Ureter (tissue), 1 donor: ENCODE results near the gene C10orf67. TPM values are rescaled to one million over a fixed set of nuclear protein-coding genes. Genes with fewer than 3 reads are reported as not detected.
"Not testable (repeated sequence)": the region's sequence is repeated elsewhere in the genome, so short reads cannot be mapped to it uniquely, and the experiment has no call there.

ENCODE experiments used
- DNase-seq: peaks from one replicate; pipeline ENCODE4 v3.0.0-alpha.2; 2020; ENCODE audit warnings: low spot score
- total RNA-seq: library from RNA; stranded (reverse); gene quantifications from one replicate; pipeline ENCODE4 v1.2.4, GENCODE V29; 2023
- donor health status: DM: yes; HTN: yes; CAD: no.

C10orf67 gene
- not detected for total RNA-seq

GRCh38 chr10:23344241-23344841 is at the start of gene C10orf67:
Gene C10orf67, minus strand, starts transcription at chr10:23344797. Its CDS starts 23 bp downstream, at chr10:23344774.
- DNase-seq = peak; percentile 45

- no peak for DNase-seq
Measured at GRCh38 chr10:23391821-23392220, 47.2 kb upstream of the C10orf67 start.

- DNase-seq = no peak
Measured at GRCh38 chr10:23390809-23391208, 46.2 kb upstream of the C10orf67 start.

GRCh38 chr10:23390408-23390807 is 45.8 kb upstream of the C10orf67 start:
- not testable (repeated sequence) for DNase-seq

- not testable (repeated sequence) for DNase-seq
Measured at GRCh38 chr10:23387516-23387915, 42.9 kb upstream of the C10orf67 start.

- no peak for DNase-seq
Measured at GRCh38 chr10:23386052-23386451, 41.5 kb upstream of the C10orf67 start.

- DNase-seq = no peak
Measured at GRCh38 chr10:23384364-23384763, 39.8 kb upstream of the C10orf67 start.

- no peak for DNase-seq
Measured at GRCh38 chr10:23383637-23384036, 39.0 kb upstream of the C10orf67 start.

GRCh38 chr10:23381298-23382040 is 36.9 kb upstream of the C10orf67 start:
- no peak for DNase-seq

GRCh38 chr10:23379686-23380085 is 35.1 kb upstream of the C10orf67 start:
- DNase-seq = no peak

- DNase-seq = no peak
Measured at GRCh38 chr10:23376229-23376655, 31.6 kb upstream of the C10orf67 start.

- no peak for DNase-seq
Measured at GRCh38 chr10:23375366-23375765, 30.8 kb upstream of the C10orf67 start.

- DNase-seq = no peak
Measured at GRCh38 chr10:23373156-23373555, 28.6 kb upstream of the C10orf67 start.

GRCh38 chr10:23371073-23371472 is 26.5 kb upstream of the C10orf67 start:
- no peak for DNase-seq

GRCh38 chr10:23370106-23370505 is 25.5 kb upstream of the C10orf67 start:
- no peak for DNase-seq

GRCh38 chr10:23368816-23369640 is 24.4 kb upstream of the C10orf67 start:
- no peak for DNase-seq

- no peak for DNase-seq
Measured at GRCh38 chr10:23367896-23368595, 23.4 kb upstream of the C10orf67 start.

GRCh38 chr10:23365417-23366030 is 20.9 kb upstream of the C10orf67 start:
- DNase-seq = not testable (repeated sequence)

GRCh38 chr10:23364378-23364777 is 19.8 kb upstream of the C10orf67 start:
- no peak for DNase-seq

GRCh38 chr10:23363793-23364135 is 19.2 kb upstream of the C10orf67 start:
- no peak for DNase-seq
